Activated CD8-positive, alpha-beta memory T cell treated with anti-CD3 and anti-CD28 coated beads, Interleukin-2, amount 50 U/mL, for 4 hours (primary cell): ENCODE measurements around the gene ASPHD2.

Experiments
- DNase-seq: peaks from one replicate; pipeline ENCODE4 v3.0.0-alpha.2; 2020

The ASPHD2 gene

DNA sequence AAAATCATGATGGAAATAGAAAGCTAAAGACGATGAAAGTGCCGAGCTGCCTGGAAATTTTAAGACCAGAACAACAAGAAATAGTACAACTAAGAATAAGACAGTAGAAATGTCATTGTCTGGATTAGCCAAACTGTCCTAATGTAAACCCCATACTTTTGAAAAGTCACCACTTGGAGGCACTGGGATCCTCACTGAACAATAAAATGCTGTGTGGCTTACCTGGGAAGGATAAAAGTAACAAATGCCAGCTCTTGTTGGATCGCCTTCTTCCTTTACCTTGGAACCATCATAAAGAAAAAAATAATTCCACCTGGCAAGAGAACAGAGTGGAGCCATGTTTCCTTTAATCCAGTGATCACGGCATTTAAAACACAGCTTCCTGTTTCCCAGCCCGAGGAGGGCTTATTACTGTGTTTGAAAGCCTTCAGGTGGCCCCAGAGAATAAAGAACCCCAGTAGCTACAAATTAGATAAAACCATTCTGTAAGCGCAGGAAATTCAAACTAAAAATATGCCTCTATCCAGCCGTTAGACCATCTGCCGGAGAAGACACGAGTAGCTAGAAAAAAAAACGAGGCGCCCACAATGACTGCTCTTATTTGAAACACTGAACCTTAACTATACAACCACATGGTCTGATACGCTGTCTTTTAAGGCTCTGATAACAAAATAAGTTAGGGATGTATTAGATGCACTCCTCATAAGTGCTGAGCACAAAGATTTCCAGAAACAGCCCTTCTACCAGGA lies 50.2 kb downstream of the ASPHD2 start:
- DNase-seq: no peak

DNA sequence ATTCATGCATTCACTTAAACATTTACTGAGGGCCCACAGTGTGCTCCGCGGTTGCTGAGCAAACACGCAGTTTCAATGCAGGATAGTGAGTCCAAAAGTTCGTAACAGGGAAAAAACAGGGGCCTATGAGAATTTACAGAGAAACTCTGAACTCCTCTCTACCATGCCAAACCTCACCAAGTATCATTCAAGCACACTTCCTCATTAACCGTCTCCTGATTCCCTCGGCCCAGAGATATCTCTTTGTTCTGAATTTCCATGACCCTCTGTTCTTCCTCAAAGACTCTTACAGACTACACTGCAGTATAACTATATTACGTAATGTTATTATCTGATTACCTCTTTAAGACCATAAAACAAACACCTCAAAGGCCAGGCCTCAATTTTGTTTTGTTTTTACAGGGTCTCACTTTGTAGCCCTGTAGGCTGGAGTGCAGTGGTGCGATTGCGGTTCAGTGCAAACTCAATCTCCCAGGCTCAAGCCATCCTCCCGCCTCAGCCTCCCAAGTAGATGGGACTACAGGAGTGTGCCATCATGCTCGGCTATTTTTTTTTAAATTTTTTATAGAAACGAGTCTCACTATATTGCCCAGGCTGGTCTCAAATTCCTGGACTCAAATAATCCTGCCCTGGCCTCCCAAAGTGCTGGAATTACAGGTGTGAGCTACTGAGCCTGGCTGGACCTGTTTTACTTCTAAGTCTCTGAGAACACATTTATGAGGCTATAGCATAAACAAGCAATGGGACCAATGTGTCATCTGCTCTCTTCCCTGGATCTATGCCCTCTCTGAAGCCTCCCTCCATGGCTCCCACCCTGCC lies 50.9 kb downstream of the ASPHD2 start:
- no peak for DNase-seq

DNA sequence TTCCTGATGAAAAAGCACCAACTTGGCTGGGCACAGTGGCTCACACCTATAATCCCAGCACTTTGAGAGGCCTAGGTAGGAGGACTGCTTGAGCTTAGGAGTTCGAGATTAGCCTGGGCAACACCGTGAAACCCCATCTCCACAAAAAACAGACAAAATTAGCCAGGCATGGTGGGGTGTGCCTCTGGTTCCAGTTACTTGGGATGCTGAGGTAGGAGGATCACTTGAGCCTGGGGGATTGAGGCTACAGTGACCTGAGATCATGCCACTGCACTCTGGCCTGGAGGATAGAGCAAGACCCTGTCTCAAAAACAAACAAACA lies 51.5 kb downstream of the ASPHD2 start:
- DNase-seq: no peak

- DNase-seq: no peak
Measured at GRCh38 chr22:26481112-26481693, 52.1 kb downstream of the ASPHD2 start.

DNA sequence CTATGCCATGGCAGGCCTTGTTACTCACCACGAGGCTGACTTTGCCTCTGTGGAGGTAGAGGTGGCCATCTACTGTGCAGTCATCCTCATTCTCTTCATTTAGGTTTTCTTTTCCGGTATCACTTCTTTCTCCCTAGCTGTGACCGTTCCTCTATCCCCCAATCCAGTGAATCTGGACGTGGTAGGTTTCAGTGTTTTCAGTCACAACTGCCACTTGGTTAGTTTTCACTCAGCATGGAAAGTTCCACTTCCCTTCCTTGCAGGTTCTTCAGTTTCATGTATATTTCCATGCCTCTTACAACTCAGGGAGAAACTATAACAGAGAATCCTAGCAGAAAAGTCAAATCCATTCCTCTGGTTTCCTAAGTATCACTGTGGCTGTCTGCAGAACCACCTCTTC lies 52.6 kb downstream of the ASPHD2 start:
- DNase-seq: no peak

GRCh38 chr22:26482161-26482560 lies 53.1 kb downstream of the ASPHD2 start:
- DNase-seq: no peak

GRCh38 chr22:26483043-26483438 lies 54.0 kb downstream of the ASPHD2 start:
- DNase-seq: no peak

DNA sequence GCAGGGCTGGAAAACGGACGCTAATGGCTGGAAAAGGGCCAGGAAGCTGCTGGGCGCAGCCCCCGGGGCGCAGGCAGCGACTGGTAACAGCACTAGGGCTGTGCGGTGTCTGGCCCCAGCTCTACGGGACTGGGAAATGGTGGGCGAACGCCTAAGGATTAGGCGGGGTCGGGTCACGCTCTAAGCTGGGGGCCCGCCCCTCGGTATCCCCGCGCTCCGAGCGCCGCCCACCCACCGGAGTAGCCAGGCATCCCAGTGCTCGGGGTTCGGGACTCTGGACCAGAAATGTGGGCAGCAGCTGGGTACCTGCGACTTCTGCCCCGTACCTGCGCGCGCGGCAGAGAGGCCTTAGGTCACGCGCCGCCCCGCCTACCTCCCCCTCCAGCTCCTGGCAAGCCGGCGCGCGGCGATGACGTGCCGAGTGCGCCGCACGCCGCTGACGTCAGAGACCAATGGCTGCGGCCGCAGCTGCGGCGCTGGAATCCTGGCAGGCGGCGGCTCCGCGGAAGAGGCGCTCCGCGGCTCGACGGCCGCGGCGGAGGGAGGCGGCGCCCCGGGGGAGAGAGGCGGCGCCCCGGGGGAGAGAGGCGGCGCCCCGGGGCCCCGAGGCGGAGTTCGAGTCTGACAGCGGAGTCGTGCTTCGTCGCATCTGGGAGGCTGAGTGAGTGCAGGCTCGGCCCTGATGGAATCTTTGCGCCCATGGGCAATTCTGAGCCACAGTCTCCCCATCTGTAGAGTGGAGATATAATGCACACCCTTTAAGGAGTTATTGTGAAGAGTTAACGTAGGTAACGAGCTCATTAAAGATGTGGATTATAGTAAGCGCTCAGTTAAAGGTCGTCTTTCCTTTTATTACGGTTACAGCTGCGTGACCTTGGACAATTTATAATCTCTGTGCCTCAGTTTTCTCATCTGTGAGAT lies 54.6 kb downstream of the ASPHD2 start, which contains the start of the genes HPS4 and SRRD:
TSS of gene HPS4 (minus strand) at position 345 of the 921 bp plus-strand sequence. CDS start 2,021 bp downstream, outside the sequence.
TSS of gene SRRD (plus strand) at position 439 of the 921 bp plus-strand sequence. CDS start at position 453, 14 bp downstream.
- DNase-seq: peak; percentile 93

DNA sequence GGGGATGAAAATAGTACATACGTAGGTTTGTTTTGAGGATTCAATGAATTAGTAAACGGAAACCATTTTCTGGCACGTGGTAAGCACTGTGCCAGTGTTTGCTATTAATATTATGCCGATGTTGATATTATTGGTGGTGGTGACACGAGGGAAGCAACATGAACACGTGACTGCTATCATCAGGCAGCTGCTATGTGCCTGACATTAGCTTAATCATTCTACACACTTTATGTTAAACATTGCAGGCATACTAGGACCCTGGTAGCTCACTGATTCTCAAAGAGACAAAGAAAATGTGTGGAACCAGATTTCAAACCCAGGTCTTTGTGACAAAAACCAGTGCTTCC lies 55.3 kb downstream of the ASPHD2 start:
- no peak for DNase-seq

DNA sequence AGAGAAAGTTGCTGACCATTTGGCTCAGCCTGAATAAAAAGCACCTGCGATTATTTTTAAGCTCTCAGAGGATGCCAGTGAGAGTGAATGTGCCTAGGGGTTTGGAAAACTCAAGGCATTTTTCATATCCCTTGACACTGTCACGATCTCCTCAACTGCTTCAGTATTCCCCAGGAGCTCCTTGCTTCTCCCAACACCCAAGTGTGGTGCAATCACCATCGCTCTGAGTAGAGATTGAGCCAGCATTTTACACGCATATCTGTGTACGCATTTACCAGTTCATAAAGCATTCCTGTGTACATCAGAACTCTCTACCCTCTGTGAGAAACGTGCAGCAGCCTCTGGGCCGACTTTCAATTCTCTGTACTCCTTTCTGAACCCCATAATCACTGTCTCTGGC lies 56.0 kb downstream of the ASPHD2 start:
- DNase-seq: no peak

DNA sequence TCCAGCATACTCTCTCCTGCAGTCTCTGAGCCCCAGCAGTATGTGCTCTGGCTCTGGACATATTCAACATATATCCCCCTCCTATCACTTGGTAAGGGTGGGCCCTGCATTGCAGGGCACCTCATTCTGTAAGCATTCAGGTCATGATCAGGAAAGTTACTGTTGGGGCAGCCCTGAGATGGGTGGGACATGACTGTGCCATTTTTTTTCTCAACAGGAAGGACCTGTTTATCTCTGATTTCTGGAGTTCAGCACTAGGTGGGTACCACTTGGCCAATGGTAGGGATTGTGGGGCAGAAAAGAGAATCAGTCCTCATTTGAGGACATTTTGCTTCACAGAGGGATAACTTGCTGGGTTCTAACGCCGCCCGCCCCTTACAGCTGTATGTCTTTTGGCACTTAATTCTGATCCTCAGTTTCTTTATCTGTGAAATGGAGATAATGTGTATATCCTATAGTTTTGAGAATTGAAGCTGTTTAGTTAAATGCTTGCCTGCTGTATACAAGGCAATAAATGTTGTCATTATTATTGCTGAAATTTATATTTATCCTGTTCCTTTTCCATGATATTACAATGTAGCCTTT lies 56.8 kb downstream of the ASPHD2 start:
- no peak for DNase-seq

DNA sequence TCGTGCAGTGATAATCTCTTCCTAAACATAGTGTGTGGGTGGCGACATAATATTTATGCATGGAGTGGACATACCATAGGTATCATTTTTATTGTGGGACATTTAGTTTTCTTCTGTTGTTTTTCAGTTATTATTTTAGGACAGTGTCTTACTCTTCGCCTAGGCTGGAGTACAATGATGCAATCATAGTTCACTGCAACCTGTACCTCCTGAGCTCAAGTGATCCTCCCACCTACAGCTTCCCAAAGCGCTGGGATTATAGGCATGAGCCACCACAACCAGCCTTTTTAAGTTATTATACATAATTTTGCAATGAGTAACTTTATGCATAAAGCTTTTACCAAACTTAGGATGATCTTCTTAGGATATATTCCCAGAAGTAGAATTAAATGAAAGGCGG lies 57.3 kb downstream of the ASPHD2 start:
- DNase-seq: no peak

GRCh38 chr22:26487996-26488395 lies 58.9 kb downstream of the ASPHD2 start:
- no peak for DNase-seq

DNA sequence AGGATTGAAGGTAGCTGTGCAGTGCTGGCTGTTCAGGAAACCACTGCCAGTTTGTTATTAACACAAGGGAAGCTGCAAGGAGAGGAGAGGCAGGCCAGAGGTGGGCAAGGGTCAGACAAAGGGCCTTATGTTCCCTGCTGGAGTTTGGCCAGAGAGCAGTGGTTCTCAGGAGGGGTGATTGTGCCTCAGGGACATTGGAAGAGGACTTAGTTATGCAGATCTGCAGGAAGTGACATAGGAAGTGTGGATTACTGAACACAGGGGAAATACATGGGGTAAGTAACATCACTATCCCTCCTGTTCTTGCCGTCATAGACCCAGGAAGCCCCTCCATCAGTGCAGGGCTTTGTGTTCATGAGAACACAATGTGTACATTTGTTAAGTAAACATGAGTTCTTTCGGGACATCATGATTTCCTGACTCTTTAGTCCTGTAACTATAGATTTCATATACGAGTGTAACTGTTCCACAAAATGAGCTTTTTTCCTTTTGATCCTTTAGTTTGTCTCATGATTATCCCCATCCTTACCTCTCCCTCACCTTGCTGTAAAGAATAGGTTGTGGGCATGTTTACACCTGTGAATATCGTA lies 60.5 kb downstream of the ASPHD2 start:
- no peak for DNase-seq

DNA sequence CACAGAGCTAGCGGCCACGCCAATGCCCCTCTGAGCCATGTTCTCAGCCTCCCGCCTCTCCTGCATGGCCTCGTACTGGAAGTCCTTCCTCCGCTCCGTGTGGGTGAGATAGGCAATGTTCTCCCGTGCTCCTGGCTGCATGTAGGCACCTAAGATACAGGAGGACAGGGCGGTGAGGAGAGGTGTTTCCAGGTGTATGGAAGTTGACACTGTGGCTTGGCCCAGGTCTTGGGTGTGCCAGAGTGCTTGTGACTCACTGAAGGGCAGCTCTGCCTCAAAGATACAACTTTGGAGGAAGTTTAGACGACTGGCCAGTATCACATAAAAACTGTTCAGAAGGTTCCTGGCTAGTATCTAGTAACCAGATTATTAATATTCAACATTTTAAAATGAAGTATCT lies 63.2 kb downstream of the ASPHD2 start:
- no peak for DNase-seq

- DNase-seq: no peak
Measured at GRCh38 chr22:26494506-26494905, 65.4 kb downstream of the ASPHD2 start.
